HG03064 (cell line): ENCODE results near the gene NR1D2.

Experiments
- ATAC-seq: cut with Tn5 transposase; IDR thresholded peaks from one replicate; pipeline ENCODE4 v1.9.1; 2021; ENCODE audit warnings: low read depth; ENCODE audit not compliant: unreplicated experiment

NR1D2 gene

GRCh38 chr3:23928524-23928923 lies 16.6 kb upstream of the NR1D2 start:
- no peak for ATAC-seq

DNA sequence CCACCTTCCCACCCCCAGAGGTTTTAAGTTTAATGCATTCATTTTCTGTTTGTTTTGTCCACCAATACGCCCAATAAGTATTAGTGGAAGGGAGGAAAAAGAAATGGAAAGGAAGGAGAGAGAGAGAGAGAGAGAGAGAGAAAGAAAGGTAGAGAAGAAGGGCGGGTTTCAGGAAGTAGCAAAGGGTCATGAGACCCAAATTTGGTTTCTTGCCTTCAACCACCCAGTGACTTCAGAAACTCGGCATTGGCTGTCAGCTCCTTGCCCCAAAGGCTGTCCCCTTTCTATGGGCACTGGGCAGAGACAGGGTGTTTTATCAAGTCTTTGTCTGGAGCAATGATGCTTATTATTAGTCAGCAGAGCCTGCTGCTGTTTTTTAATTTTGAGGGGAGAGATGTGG lies 13.5 kb upstream of the NR1D2 start:
- no peak for ATAC-seq

DNA sequence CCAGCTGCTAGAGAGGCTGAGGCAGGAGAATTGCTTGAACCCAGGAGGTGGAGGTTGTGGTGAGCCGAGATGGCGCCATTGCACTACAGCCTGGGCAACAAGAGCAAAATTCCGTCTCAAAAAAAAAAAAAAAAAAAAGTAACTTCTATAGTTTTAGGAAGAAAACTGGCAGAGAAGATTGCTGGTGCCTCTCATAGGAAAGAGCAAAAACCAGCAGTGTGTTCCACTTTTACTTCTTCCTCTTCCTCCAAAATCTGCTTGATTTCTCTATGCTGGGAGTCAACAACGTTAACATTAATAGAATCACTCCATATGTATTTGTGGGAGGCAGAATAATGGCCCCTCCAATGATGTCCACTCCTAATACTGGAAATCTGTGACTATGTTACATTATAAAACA lies 12.5 kb upstream of the NR1D2 start:
- ATAC-seq: no peak

- no peak for ATAC-seq
Measured at GRCh38 chr3:23934253-23934652, 10.8 kb upstream of the NR1D2 start.

GRCh38 chr3:23937296-23937695 lies 7.8 kb upstream of the NR1D2 start:
- no peak for ATAC-seq

- ATAC-seq: no peak
Measured at GRCh38 chr3:23938688-23939087, 6.4 kb upstream of the NR1D2 start.

- ATAC-seq: no peak
Measured at GRCh38 chr3:23940775-23941174, 4.3 kb upstream of the NR1D2 start.

DNA sequence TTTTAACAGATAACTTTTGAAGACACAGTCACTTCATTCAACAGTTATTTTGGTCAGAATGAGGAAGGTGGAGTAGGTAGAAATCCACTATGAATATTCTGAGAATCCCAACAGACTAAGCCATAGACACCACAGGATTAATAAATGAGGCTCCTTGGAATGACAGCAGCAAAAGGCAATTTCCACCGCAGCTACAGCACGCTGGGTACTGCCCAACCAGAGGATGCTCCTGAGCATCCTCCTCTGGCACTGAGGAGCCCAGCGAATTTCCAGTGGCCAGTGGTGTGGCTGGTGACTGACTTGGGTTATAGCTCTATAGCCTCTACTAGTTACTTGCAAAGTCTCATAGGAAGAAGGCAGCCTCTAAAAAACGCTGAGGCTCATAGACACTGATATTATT lies 3.6 kb upstream of the NR1D2 start:
- ATAC-seq: no peak

GRCh38 chr3:23942546-23942945 lies 2.5 kb upstream of the NR1D2 start:
- ATAC-seq: no peak

GRCh38 chr3:23944007-23944783 lies 891 bp upstream of the NR1D2 start:
- ATAC-seq: no peak

GRCh38 chr3:23945663-23945912 lies 502 bp downstream of the NR1D2 start:
- no peak for ATAC-seq

GRCh38 chr3:23945913-23946687 lies 1.0 kb downstream of the NR1D2 start:
- ATAC-seq: peak; percentile 63

- ATAC-seq: no peak
Measured at GRCh38 chr3:23948761-23949160, 3.7 kb downstream of the NR1D2 start.

- ATAC-seq: peak; percentile 19
Measured at GRCh38 chr3:23949784-23950183, 4.7 kb downstream of the NR1D2 start.

DNA sequence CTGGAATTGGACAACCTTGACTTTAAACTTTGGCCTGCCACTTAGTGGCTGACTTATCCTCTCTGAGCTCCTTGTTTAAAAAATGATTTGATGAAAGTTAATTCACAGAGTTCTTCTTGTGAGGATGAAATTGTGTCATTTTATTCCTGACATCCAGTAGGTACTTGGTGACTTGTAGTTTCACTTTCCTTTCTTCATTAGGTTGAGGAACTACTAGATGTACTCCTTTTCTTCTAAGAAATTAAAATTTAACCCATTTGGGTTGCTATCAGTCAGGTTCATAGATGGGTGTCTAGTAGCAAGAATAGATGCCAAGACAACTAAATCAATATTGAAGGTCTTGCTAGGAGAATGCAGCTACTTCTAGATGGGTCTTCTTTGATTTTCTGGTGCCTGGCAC lies 5.2 kb downstream of the NR1D2 start:
- no peak for ATAC-seq

GRCh38 chr3:23952646-23953045 lies 7.6 kb downstream of the NR1D2 start:
- peak; percentile 55 for ATAC-seq

- ATAC-seq: no peak
Measured at GRCh38 chr3:23953523-23953922, 8.4 kb downstream of the NR1D2 start.

- no peak for ATAC-seq
Measured at GRCh38 chr3:23954144-23954543, 9.1 kb downstream of the NR1D2 start.

GRCh38 chr3:23956701-23957100 lies 11.6 kb downstream of the NR1D2 start:
- ATAC-seq: no peak

GRCh38 chr3:23959135-23959900 lies 14.2 kb downstream of the NR1D2 start:
- ATAC-seq: no peak

DNA sequence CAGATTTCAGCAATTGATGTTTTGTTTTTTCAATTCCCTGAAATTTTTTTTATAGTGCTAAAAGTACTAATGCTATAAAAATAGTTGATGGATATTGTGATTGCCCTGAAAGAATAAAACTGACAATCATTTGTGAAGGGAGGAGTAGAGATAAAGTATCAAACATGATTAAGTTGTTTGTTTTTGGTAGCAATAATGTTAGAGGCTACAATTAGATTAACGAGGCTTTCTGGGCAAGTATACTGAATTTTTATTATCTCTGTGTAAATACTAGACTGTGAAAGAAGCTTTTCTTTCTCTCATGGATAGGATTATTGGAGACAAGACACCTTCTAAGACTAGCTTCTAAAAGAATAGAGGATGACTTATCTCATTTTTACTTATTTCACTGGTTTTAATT lies 15.6 kb downstream of the NR1D2 start:
- no peak for ATAC-seq

DNA sequence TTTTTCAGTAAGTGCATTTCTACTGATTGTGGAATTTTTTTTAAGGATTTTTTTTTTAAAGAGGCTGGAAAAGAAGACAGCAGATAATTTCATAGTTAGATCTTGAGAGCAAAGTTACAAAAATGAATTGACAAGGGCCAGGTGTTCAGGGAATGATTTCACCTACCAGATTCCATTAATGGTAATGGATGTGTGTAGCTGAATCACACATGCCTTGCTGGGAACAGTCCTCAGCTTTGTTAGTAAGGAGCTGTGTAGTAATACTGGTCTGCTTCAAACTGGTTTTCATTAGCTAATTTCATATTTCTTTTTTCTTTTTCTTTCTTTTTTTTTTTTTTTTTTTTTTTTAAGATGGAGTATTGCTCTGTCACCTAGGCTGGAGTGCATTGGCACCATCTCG lies 16.0 kb downstream of the NR1D2 start:
- no peak for ATAC-seq
